ENCODE measurements around the gene LXN.
A peak's percentile ranks its signal among the peaks of the same experiment; 100 is the strongest.

Gene LXN

GRCh38 chr3:158666416-158666815 is 6.0 kb downstream of the LXN start:
- no peak for DNase-seq

- DNase-seq: no peak
Observed at GRCh38 chr3:158663832-158664231, 8.6 kb downstream of the LXN start.

- DNase-seq: no peak
Observed at GRCh38 chr3:158663246-158663645, 9.2 kb downstream of the LXN start.

- no peak for DNase-seq
Observed at GRCh38 chr3:158660711-158661110, 11.7 kb downstream of the LXN start.

GRCh38 chr3:158659454-158660237 is 12.8 kb downstream of the LXN start:
- peak in 5 of 6 experiments; percentile 3 to 54 (median 18) for DNase-seq

- DNase-seq: no peak
Observed at GRCh38 chr3:158658889-158659288, 13.6 kb downstream of the LXN start.

GRCh38 chr3:158652463-158652862 is 20.0 kb downstream of the LXN start:
- DNase-seq: no peak

GRCh38 chr3:158651192-158651591 is 21.3 kb downstream of the LXN start:
- DNase-seq: no peak

GRCh38 chr3:158649791-158650190 is 22.7 kb downstream of the LXN start:
- DNase-seq: no peak

- peak; percentile 80 to 88 (median 84) for DNase-seq
Observed at GRCh38 chr3:158644345-158644908, 28.0 kb downstream of the LXN start, which contains the start of gene GFM1. Gene GFM1, plus strand, starts transcription at chr3:158644527. Its CDS starts 108 bp downstream, at chr3:158644635.

- no peak for DNase-seq
Observed at GRCh38 chr3:158642474-158643210, 29.8 kb downstream of the LXN start.

- no peak for DNase-seq
Observed at GRCh38 chr3:158642005-158642404, 30.4 kb downstream of the LXN start.

GRCh38 chr3:158640646-158641045 is 31.8 kb downstream of the LXN start:
- no peak for DNase-seq

- no peak for DNase-seq
Observed at GRCh38 chr3:158631981-158632380, 40.5 kb downstream of the LXN start.

GRCh38 chr3:158625881-158626280 is 46.6 kb downstream of the LXN start:
- DNase-seq: no peak

GRCh38 chr3:158617982-158618875 is 54.2 kb downstream of the LXN start:
- no peak for DNase-seq

Data from stimulated activated naive CD4-positive, alpha-beta T cell (primary cell).